Medulla oblongata (tissue), 1 donor: ENCODE data around the gene RPS15.
A peak's percentile ranks its signal among the peaks of the same experiment; 100 is the strongest.
"Not testable (repeated sequence)": the region's sequence is repeated elsewhere in the genome, so short reads cannot be mapped to it uniquely, and the experiment has no call there.

Experiments used
- DNase-seq: peaks from one replicate; pipeline ENCODE4 v3.0.0-alpha.2; 2015; ENCODE audit errors: extremely low spot score

RPS15 gene

GRCh38 chr19:1434577-1435060 lies 3.6 kb upstream of the RPS15 start:
- DNase-seq: no peak

GRCh38 chr19:1435378-1435989 lies 2.7 kb upstream of the RPS15 start:
- no peak for DNase-seq

- no peak for DNase-seq
Observed at GRCh38 chr19:1437609-1438008, 587 bp upstream of the RPS15 start.

- DNase-seq: no peak
Observed at GRCh38 chr19:1438933-1439354, 748 bp downstream of the RPS15 start.

- DNase-seq: not testable (repeated sequence)
Observed at GRCh38 chr19:1439525-1440417, 1.6 kb downstream of the RPS15 start.

- DNase-seq: no peak
Observed at GRCh38 chr19:1440418-1440801, 2.2 kb downstream of the RPS15 start.

GRCh38 chr19:1441022-1441426 lies 2.8 kb downstream of the RPS15 start:
- no peak for DNase-seq

GRCh38 chr19:1441677-1442438 lies 3.7 kb downstream of the RPS15 start:
- no peak for DNase-seq

- DNase-seq: peak; percentile 77
Observed at GRCh38 chr19:1445185-1445931, 7.2 kb downstream of the RPS15 start.

GRCh38 chr19:1445932-1446712 lies 7.9 kb downstream of the RPS15 start:
- peak; percentile 58 for DNase-seq

GRCh38 chr19:1446713-1447481 lies 8.7 kb downstream of the RPS15 start:
- peak; percentile 40 for DNase-seq

GRCh38 chr19:1447504-1447903 lies 9.3 kb downstream of the RPS15 start:
- DNase-seq: no peak

GRCh38 chr19:1447944-1448343 lies 9.7 kb downstream of the RPS15 start:
- no peak for DNase-seq

- peak; percentile 89 for DNase-seq
Observed at GRCh38 chr19:1449467-1450442, 11.6 kb downstream of the RPS15 start, which contains the start of gene APC2. APC2 (plus strand) TSS chr19:1450121; CDS start chr19:1453002, 2,881 bp downstream.

- peak; percentile 77 for DNase-seq
Observed at GRCh38 chr19:1450735-1451731, 12.8 kb downstream of the RPS15 start.

GRCh38 chr19:1451916-1452801 lies 14.0 kb downstream of the RPS15 start:
- peak; percentile 87 for DNase-seq
